Astrocyte (in vitro differentiated cells and primary cell): ENCODE data around the gene ITGB1.

Source experiments
- EZH2 ChIP-seq: IDR thresholded peaks from 2 replicates; pipeline ENCODE4 v1.6.1; 2012; ENCODE audit warnings: mild to moderate bottlenecking, low read length, inconsistent platforms; ENCODE audit not compliant: insufficient read depth
- TF ChIP-seq, protein P1 (sequence below): IDR thresholded peaks from 2 replicates; pipeline ENCODE4 v1.5.1; 2011; ENCODE audit warnings: low read depth, mild to moderate bottlenecking, inconsistent platforms, low read length, moderate library complexity; ENCODE audit not compliant: insufficient read depth

DNA sequence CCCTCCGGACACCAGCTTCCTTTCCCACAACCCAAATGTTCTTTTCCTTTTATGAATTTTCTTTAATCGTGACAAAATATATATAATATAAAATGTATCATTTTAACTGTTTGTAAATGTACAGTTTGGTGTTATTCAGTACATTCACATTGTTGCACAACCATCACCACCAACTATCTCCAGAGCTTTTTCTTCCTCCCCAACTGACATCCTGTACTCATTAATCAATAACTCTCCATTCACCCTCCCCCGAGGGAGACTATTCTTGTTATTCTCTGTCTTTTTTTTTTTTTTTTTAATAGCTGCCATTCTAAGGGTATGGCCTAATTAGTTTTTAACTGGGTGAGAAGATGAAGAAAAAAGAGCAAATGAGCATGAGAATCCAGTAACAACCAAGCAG, 30.6 kb upstream of the ITGB1 start:
- TF ChIP-seq, protein P1, sequence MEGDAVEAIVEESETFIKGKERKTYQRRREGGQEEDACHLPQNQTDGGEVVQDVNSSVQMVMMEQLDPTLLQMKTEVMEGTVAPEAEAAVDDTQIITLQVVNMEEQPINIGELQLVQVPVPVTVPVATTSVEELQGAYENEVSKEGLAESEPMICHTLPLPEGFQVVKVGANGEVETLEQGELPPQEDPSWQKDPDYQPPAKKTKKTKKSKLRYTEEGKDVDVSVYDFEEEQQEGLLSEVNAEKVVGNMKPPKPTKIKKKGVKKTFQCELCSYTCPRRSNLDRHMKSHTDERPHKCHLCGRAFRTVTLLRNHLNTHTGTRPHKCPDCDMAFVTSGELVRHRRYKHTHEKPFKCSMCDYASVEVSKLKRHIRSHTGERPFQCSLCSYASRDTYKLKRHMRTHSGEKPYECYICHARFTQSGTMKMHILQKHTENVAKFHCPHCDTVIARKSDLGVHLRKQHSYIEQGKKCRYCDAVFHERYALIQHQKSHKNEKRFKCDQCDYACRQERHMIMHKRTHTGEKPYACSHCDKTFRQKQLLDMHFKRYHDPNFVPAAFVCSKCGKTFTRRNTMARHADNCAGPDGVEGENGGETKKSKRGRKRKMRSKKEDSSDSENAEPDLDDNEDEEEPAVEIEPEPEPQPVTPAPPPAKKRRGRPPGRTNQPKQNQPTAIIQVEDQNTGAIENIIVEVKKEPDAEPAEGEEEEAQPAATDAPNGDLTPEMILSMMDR = no peak
- TF ChIP-seq EZH2 = no peak
